Measurements from ENCODE around the gene ATP8A2. TPM values are rescaled to one million over a fixed set of nuclear protein-coding genes. Genes with fewer than 3 reads are reported as not detected.

The ATP8A2 gene
- total and polyA plus RNA-seq, 2 of the 4 experiments (the other 2 are of a cell fraction), result 0.02 to 0.18 TPM

DNA sequence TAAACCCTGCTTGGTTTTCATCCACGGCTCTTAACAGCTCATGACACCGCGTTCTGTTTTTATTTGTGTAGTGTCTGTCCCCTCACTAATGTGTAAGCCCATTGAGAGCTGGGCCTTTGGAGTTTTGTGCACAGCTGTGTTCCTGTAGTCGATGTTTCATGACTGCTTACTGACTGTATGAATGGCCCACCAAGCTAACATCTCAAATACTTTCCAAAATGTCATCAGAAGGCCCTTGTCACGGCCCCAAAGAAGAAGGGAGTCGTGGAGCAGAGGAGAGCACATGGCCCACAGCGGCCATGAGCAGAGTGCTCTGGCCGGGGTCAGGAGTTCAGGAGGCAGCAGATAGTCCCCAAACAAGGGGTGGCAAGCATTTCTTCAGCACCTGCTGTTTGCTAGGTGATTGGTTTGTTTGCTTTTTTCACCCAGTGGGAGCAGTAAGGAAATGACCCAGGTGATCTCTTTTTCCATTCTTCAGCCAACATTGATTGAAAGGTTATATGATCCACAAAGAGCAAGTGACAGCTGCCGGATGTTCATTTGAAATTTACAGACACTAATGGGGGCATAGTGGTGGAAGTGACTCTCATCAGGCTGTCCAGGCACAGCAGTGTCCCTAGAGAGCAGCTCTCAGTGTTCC, 315.2 kb downstream of the ATP8A2 start:
- no peak overlapping the region for H3K27ac ChIP-seq (ENCODE audit: insufficient read depth, low read length)
- DNase-seq (no peak), ATAC-seq (ENCODE audit: low read depth) (no peak)
- no peak overlapping the region for H3K18ac ChIP-seq (ENCODE audit: low read depth, low read length)
- no peak overlapping the region for H4K8ac ChIP-seq (ENCODE audit: low read depth in 2 of 2, low read length in 2 of 2)
- H2BK20ac ChIP-seq (ENCODE audit: low read depth, low read length), result no peak overlapping the region
- H2BK120ac ChIP-seq (ENCODE audit: low read depth, low read length), result no peak overlapping the region
- H3K14ac ChIP-seq (replicated peaks; ENCODE audit: low read depth, low read length), result no peak overlapping the region
- no peak overlapping the region for H3K9ac ChIP-seq (ENCODE audit: low read depth, low read length)
- H3K4me1 ChIP-seq (ENCODE audit: control insufficient read depth, insufficient read depth, low read length), result no peaks in the 10 kb centered on the region
- H2AK5ac ChIP-seq (ENCODE audit: low read depth, low read length), result no peak overlapping the region
- H3K56ac ChIP-seq (ENCODE audit: extremely low read depth, insufficient read depth, low read length), result no peak overlapping the region
- CTCF ChIA-PET, result interaction anchor here (0.5 kb wide), 1 partner anchor 11 kb away, joined by 3 read pairs; no protein-coding TSS in a partner anchor
- H3K9me1 ChIP-seq (ENCODE audit: insufficient read depth, low read length), result no peaks in the 10 kb centered on the region
- no peak overlapping the region for H4K91ac ChIP-seq (ENCODE audit: insufficient read depth, low read depth, low read length)
- no peak overlapping the region for H3K4me2 ChIP-seq (ENCODE audit: low read depth, low read length)
- no peaks in the 10 kb centered on the region for H3K79me1 ChIP-seq (ENCODE audit: low read depth in 1 of 2, low read length in 2 of 2)
- intact Hi-C loops (cut with micrococcal nuclease), result no loop called here
- no peak overlapping the region for H2AK9ac ChIP-seq (replicated peaks; ENCODE audit: low read depth, low read length, poor library complexity)
- H3K23ac ChIP-seq (ENCODE audit: low read depth, low read length), result no peak overlapping the region
- TF ChIP-seq CEBPB (IDR thresholded peaks at IDR 0.05; ENCODE audit: low read depth, low read length) (no peak), FOS (IDR thresholded peaks at IDR 0.05; ENCODE audit: low read depth, low read length) (no peak), RAD21 (IDR thresholded peaks at IDR 0.05; ENCODE audit: low read length) (no peak), NFE2L2 (IDR thresholded peaks at IDR 0.05; ENCODE audit: low read depth, low read length) (no peak), MAFK (IDR thresholded peaks at IDR 0.05; ENCODE audit: low read depth, low read length) (no peak), POLR2A (IDR thresholded peaks at IDR 0.05; ENCODE audit: low read depth, low read length) (no peak), SMC3 (IDR thresholded peaks at IDR 0.05; ENCODE audit: low read depth, low read length) (no peak), MAZ (IDR thresholded peaks at IDR 0.05; ENCODE audit: borderline replicate concordance, low read depth, low read length) (no peak), CHD1 (IDR thresholded peaks at IDR 0.05; ENCODE audit: low read depth, low read length) (no peak), BHLHE40 (IDR thresholded peaks at IDR 0.05; ENCODE audit: low read depth, low read length) (no peak), MXI1 (IDR thresholded peaks at IDR 0.05; ENCODE audit: borderline replicate concordance, low read depth, low read length) (no peak), RCOR1 (IDR thresholded peaks at IDR 0.05; ENCODE audit: insufficient replicate concordance, low read length) (no peak), RFX5 (IDR thresholded peaks at IDR 0.05; ENCODE audit: low read depth, low read length) (no peak)
- TF ChIP-seq, protein P1, sequence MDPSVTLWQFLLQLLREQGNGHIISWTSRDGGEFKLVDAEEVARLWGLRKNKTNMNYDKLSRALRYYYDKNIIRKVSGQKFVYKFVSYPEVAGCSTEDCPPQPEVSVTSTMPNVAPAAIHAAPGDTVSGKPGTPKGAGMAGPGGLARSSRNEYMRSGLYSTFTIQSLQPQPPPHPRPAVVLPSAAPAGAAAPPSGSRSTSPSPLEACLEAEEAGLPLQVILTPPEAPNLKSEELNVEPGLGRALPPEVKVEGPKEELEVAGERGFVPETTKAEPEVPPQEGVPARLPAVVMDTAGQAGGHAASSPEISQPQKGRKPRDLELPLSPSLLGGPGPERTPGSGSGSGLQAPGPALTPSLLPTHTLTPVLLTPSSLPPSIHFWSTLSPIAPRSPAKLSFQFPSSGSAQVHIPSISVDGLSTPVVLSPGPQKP (IDR thresholded peaks at IDR 0.05; ENCODE audit: borderline replicate concordance, low read depth, low read length), result no peak
- TF ChIP-seq, protein P2, sequence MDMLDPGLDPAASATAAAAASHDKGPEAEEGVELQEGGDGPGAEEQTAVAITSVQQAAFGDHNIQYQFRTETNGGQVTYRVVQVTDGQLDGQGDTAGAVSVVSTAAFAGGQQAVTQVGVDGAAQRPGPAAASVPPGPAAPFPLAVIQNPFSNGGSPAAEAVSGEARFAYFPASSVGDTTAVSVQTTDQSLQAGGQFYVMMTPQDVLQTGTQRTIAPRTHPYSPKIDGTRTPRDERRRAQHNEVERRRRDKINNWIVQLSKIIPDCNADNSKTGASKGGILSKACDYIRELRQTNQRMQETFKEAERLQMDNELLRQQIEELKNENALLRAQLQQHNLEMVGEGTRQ (IDR thresholded peaks at IDR 0.05; ENCODE audit: low read depth, low read length), result no peak
- TF ChIP-seq, protein P3, sequence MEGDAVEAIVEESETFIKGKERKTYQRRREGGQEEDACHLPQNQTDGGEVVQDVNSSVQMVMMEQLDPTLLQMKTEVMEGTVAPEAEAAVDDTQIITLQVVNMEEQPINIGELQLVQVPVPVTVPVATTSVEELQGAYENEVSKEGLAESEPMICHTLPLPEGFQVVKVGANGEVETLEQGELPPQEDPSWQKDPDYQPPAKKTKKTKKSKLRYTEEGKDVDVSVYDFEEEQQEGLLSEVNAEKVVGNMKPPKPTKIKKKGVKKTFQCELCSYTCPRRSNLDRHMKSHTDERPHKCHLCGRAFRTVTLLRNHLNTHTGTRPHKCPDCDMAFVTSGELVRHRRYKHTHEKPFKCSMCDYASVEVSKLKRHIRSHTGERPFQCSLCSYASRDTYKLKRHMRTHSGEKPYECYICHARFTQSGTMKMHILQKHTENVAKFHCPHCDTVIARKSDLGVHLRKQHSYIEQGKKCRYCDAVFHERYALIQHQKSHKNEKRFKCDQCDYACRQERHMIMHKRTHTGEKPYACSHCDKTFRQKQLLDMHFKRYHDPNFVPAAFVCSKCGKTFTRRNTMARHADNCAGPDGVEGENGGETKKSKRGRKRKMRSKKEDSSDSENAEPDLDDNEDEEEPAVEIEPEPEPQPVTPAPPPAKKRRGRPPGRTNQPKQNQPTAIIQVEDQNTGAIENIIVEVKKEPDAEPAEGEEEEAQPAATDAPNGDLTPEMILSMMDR (conservative IDR thresholded peaks at IDR 0.05; ENCODE audit: low read depth, low read length), result no peak
- BruUV-seq (replicated peaks), result no TSS peak
- no peaks in the 10 kb centered on the region for H3K36me3 ChIP-seq (ENCODE audit: control insufficient read depth, insufficient read depth, low read length)
- H3K4me3 ChIP-seq (ENCODE audit: insufficient read depth, low read depth, low read length), result no peak overlapping the region
- no peaks in the 10 kb centered on the region for H4K20me1 ChIP-seq (ENCODE audit: insufficient read depth, low read length)
- H3K27me3 ChIP-seq (ENCODE audit: control insufficient read depth, insufficient read depth, low read length), result no peaks in the 10 kb centered on the region
- POLR2A ChIA-PET (ENCODE audit: unreplicated experiment), result no interaction called here
- no peak overlapping the region for H2AFZ ChIP-seq (replicated peaks; ENCODE audit: low read length, poor library complexity)
- H2BK5ac ChIP-seq (ENCODE audit: low read depth, low read length, poor library complexity, severe bottlenecking), result no peak overlapping the region
- WGBS, 2 experiments (ENCODE audit: extremely low coverage in 2 of 2, insufficient read length in 1 of 2), result no CpG with 5 or more reads among the region's 9 CpGs
- no peaks in the 10 kb centered on the region for H3K9me3 ChIP-seq (ENCODE audit: control insufficient read depth, insufficient read depth, low read length)
- dilution Hi-C loops (cut with HindIII; ENCODE audit: low sequenced_read_pairs, unreplicated experiment), result no loop called here
- H3K4ac ChIP-seq (ENCODE audit: low read depth, low read length), result no peak overlapping the region
- no peak overlapping the region for H4K5ac ChIP-seq (ENCODE audit: low read depth, low read length)
- H2BK15ac ChIP-seq (ENCODE audit: low read depth, low read length), result no peak overlapping the region
- in situ Hi-C loops (cut with MboI; ENCODE audit: low sequenced_read_pairs), result no loop called here
